ENCODE measurements around the gene LPP.

The LPP gene

GRCh38 chr3:188476935-188477334 is 323.0 kb downstream of the LPP start:
- Histone ChIP-seq H3K9me2 (replicated peaks; ENCODE audit: insufficient read depth, low read length) (no peaks in the 10 kb centered on the region), H3K4me3 (ENCODE audit: low read length) (no peak overlapping the region), H3K79me2 (ENCODE audit: low read length) (no peaks in the 10 kb centered on the region), H4K20me1 (ENCODE audit: insufficient read depth, low read length) (no peaks in the 10 kb centered on the region), H3K27me3 (replicated peaks; ENCODE audit: insufficient read depth, low read length) (no peaks in the 10 kb centered on the region), H3K4me2 (ENCODE audit: low read depth, low read length) (no peak overlapping the region), H3K9ac (ENCODE audit: low read length) (no peak overlapping the region), H3K27ac (ENCODE audit: low read length) (no peak overlapping the region), H3K9me3 (replicated peaks; ENCODE audit: insufficient read depth, low read length) (no peaks in the 10 kb centered on the region), H2AFZ (ENCODE audit: low read length) (no peak overlapping the region), H3K4me1 (ENCODE audit: low read length) (no peaks in the 10 kb centered on the region), H3F3A (ENCODE audit: insufficient read depth, low read length) (no peaks in the 10 kb centered on the region), H3K36me3 (replicated peaks; ENCODE audit: insufficient read depth, low read length) (no peaks in the 10 kb centered on the region)
- TF ChIP-seq EZH2phosphoT487 (IDR thresholded peaks at IDR 0.05; ENCODE audit: low read length) (no peak), CTCF (IDR thresholded peaks at IDR 0.05; ENCODE audit: low read length) (no peak), EZH2 (optimal IDR thresholded peaks at IDR 0.05; ENCODE audit: low read depth, low read length) (no peak)
- no peak for DNase-seq

DNA sequence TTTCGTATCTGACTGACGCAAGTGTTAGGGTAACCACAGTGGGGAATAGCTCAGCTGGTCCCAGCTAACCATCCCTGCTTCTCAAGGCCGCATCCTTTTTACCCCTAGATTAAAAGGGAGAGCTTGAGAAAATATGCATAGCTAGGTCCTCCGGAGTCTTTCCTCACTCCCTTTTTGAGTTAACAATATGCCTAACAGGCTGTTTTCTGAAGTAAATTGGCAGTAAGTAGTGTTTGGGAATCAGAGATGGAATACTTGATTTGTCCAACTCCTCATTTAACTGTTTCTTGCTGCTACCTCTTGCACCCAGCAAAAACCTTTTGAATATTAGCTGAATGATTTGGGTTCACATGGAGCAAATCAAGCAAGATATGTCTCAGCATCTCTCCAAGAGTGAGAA is 326.1 kb downstream of the LPP start:
- DNase-seq, result no peak
- Histone ChIP-seq H3K4me3 (ENCODE audit: low read length) (no peak overlapping the region), H3F3A (ENCODE audit: insufficient read depth, low read length) (no peaks in the 10 kb centered on the region), H3K27me3 (replicated peaks; ENCODE audit: insufficient read depth, low read length) (no peaks in the 10 kb centered on the region), H3K4me1 (ENCODE audit: low read length) (no peaks in the 10 kb centered on the region), H3K9me2 (replicated peaks; ENCODE audit: insufficient read depth, low read length) (no peaks in the 10 kb centered on the region), H3K79me2 (ENCODE audit: low read length) (no peaks in the 10 kb centered on the region), H2AFZ (ENCODE audit: low read length) (no peak overlapping the region), H3K9me3 (replicated peaks; ENCODE audit: insufficient read depth, low read length) (no peaks in the 10 kb centered on the region), H3K9ac (ENCODE audit: low read length) (no peak overlapping the region), H3K27ac (ENCODE audit: low read length) (no peak overlapping the region), H3K4me2 (ENCODE audit: low read depth, low read length) (no peak overlapping the region), H3K36me3 (replicated peaks; ENCODE audit: insufficient read depth, low read length) (no peaks in the 10 kb centered on the region), H4K20me1 (ENCODE audit: insufficient read depth, low read length) (no peaks in the 10 kb centered on the region)
- no peak for TF ChIP-seq EZH2phosphoT487 (IDR thresholded peaks at IDR 0.05; ENCODE audit: low read length)
- no peak for TF ChIP-seq CTCF (IDR thresholded peaks at IDR 0.05; ENCODE audit: low read length)
- no peak for TF ChIP-seq EZH2 (optimal IDR thresholded peaks at IDR 0.05; ENCODE audit: low read depth, low read length)

- H3F3A ChIP-seq (ENCODE audit: insufficient read depth, low read length), result no peaks in the 10 kb centered on the region
- H3K27me3 ChIP-seq (replicated peaks; ENCODE audit: insufficient read depth, low read length), result no peaks in the 10 kb centered on the region
- H3K9ac ChIP-seq (ENCODE audit: low read length), result no peak overlapping the region
- H3K4me3 ChIP-seq (ENCODE audit: low read length), result no peak overlapping the region
- H3K79me2 ChIP-seq (ENCODE audit: low read length), result no peaks in the 10 kb centered on the region
- H4K20me1 ChIP-seq (ENCODE audit: insufficient read depth, low read length), result no peaks in the 10 kb centered on the region
- no peak overlapping the region for H2AFZ ChIP-seq (ENCODE audit: low read length)
- H3K27ac ChIP-seq (ENCODE audit: low read length), result no peak overlapping the region
- no peak for TF ChIP-seq EZH2phosphoT487 (IDR thresholded peaks at IDR 0.05; ENCODE audit: low read length)
- no peak for TF ChIP-seq CTCF (IDR thresholded peaks at IDR 0.05; ENCODE audit: low read length)
- no peak for TF ChIP-seq EZH2 (optimal IDR thresholded peaks at IDR 0.05; ENCODE audit: low read depth, low read length)
- H3K4me2 ChIP-seq (ENCODE audit: low read depth, low read length), result no peak overlapping the region
- H3K36me3 ChIP-seq (replicated peaks; ENCODE audit: insufficient read depth, low read length), result no peaks in the 10 kb centered on the region
- no peaks in the 10 kb centered on the region for H3K9me3 ChIP-seq (replicated peaks; ENCODE audit: insufficient read depth, low read length)
- no peaks in the 10 kb centered on the region for H3K9me2 ChIP-seq (replicated peaks; ENCODE audit: insufficient read depth, low read length)
- H3K4me1 ChIP-seq (ENCODE audit: low read length), result no peaks in the 10 kb centered on the region
- DNase-seq, result no peak
Measured at GRCh38 chr3:188482929-188483328, 329.0 kb downstream of the LPP start.

Measured in MM.1S (cell line).